Body of pancreas (tissue), 4 donors: ENCODE results near the gene L3MBTL2. TPM values are rescaled to one million over a fixed set of nuclear protein-coding genes. Genes with fewer than 3 reads are reported as not detected.

Source experiments
- ATAC-seq: fragments of 150-250 bp; one replicate; pipeline ENCODE4 v1.9.1; 2016
- DNase-seq, 4 donors: peaks; one replicate each; pipeline ENCODE4 v3.0.0-alpha.2; 2019
- H3K27ac ChIP-seq, 4 donors: fragments of 200-600 bp; sonication (generic); 1 replicate in 3 of 4; 2 replicates in 1 of 4; pipeline versions ENCODE4 v1.5.1 to v1.6.1; 2016 to 2019; ENCODE audit warnings: mild to moderate bottlenecking in 1 of 4, mixed read lengths in 1 of 4, moderate library complexity in 1 of 4
- H3K27me3 ChIP-seq, 2 donors: fragments of 200-600 bp; sonication (generic); one replicate each; pipeline ENCODE4 v1.6.0; 2016; ENCODE audit warnings: mild to moderate bottlenecking in 1 of 2
- H3K36me3 ChIP-seq, 2 donors: fragments of 200-600 bp; sonication (generic); replicated peaks in 1 of 2; 2 replicates each; pipeline ENCODE4 v1.5.1; 2016; ENCODE audit warnings: low read depth in 2 of 2; ENCODE audit not compliant: insufficient read depth in 1 of 2
- H3K4me1 ChIP-seq: fragments of 200-600 bp; sonication (generic); one replicate; pipeline ENCODE4 v1.6.0; 2016
- H3K4me3 ChIP-seq, 2 donors: fragments of 200-600 bp; sonication (generic); 1 replicate in 1 of 2; 2 replicates in 1 of 2; pipeline ENCODE4 v1.5.1; 2016 to 2019
- H3K9me3 ChIP-seq, 3 donors: fragments of 200-600 bp; sonication (generic); 1 replicate in 2 of 3; 2 replicates in 1 of 3; pipeline ENCODE4 v1.5.1; 2016
- POLR2A ChIP-seq, 3 donors: fragments of 450-650 bp; IDR thresholded peaks; one replicate each; pipeline ENCODE4 v1.6.1; 2016; ENCODE audit warnings: antibody characterized with exemption in 3 of 3, mild to moderate bottlenecking in 2 of 3
- WGBS, 2 donors: methylation state at CpG; one replicate each; pipeline ENCODE4 v1.1.5; 2017; 5-methylcytosine and 5-hydroxymethylcytosine counted together
- intact Hi-C: fragments of 100-400 bp; cut with DNase I; formaldehyde crosslinking; loops from one replicate; pipeline ENCODE4 v1.15.1; 2023
- total RNA-seq, 2 donors: library from RNA; depleted of rRNA; stranded (reverse); fragments of >200 nt; gene quantifications; one replicate each; pipeline ENCODE4 v1.1.0, GENCODE V29; 2016
- TF ChIP-seq, protein P1 (sequence below), 7 experiments: fragments of 450-650 bp in 4 of 7; fragments of 200-600 bp in 3 of 7; sonication (generic) in 3 of 7; IDR thresholded peaks; one replicate each; pipeline ENCODE4 v1.5.1; 2016 to 2019; ENCODE audit warnings: antibody characterized with exemption in 7 of 7

Gene L3MBTL2
- total RNA-seq, 2 donors from 2014 or later = 5.7 to 21.1 TPM

DNA sequence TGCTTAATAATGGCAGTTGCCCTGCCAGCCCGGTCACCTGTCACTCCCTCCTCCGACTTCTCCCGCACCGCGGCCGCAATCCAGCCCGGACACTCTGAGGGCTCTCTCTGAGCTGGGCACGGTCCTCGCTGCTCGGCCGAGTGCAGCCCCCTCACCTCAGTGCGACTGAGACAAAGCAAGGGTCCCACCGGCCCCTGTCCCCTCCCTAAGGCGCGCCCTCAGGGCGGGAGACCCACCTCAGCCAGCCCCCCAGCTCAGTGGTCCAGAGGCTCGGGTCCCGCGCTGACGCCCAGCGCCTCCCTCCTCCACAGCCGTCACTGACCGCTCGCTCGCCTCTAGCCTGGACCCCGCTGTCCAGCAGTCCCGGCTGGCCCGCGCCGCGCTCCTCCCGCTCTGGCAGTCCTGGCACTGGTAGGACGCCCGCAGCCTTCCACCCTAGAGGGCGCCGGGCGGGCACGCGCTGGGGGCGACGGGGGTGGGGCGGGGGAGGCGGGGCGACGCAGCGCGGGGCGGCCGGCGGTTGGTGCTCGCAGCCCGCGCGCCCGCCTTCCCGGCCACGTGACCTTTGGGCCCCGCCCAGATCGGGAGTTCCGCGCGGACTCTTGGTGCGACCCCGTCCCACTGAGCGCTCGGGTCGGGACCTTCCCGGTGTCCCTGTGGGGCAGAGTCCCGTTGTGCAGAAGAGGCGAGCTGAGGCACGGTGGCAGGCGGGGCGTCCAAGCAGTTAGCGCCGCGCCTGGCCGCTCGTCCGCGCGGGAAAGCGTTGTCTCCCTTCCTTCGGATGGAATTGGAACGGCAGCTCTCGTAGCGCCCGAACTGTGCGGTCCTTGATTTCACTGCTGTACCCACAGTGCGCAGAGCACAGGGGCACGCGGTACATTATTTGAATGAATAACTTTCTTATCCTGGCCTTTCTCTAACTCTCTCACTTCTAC lies 7.8 kb upstream of the L3MBTL2 start:
- 0 to 3% methylated on average over 5 to 79 of the region's 91 CpGs for WGBS, 2 donors
- no peaks in the 10 kb centered on the region for H3K27me3 ChIP-seq
- no peaks in the 10 kb centered on the region for H3K36me3 ChIP-seq
- H3K27ac ChIP-seq = peak overlapping the region in 3 of 4 donors; percentile 5 to 35 (median 34)
- H3K4me1 ChIP-seq = peaks cover 16% of the 10 kb centered on the region
- ATAC-seq (peak; percentile 93), DNase-seq (peak; percentile 78 to 86 (median 79))
- TF ChIP-seq, protein P1, sequence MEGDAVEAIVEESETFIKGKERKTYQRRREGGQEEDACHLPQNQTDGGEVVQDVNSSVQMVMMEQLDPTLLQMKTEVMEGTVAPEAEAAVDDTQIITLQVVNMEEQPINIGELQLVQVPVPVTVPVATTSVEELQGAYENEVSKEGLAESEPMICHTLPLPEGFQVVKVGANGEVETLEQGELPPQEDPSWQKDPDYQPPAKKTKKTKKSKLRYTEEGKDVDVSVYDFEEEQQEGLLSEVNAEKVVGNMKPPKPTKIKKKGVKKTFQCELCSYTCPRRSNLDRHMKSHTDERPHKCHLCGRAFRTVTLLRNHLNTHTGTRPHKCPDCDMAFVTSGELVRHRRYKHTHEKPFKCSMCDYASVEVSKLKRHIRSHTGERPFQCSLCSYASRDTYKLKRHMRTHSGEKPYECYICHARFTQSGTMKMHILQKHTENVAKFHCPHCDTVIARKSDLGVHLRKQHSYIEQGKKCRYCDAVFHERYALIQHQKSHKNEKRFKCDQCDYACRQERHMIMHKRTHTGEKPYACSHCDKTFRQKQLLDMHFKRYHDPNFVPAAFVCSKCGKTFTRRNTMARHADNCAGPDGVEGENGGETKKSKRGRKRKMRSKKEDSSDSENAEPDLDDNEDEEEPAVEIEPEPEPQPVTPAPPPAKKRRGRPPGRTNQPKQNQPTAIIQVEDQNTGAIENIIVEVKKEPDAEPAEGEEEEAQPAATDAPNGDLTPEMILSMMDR (IDR thresholded peaks at IDR 0.05) = peak in 2 of 7 experiments; percentile 16 to 43
- peak in 2 of 3 donors; percentile 23 to 24 for TF ChIP-seq POLR2A (IDR thresholded peaks at IDR 0.05)
- intact Hi-C loops = no loop called here
- H3K4me3 ChIP-seq = peak overlapping the region; percentile 31 to 79
- H3K9me3 ChIP-seq = no peaks in the 10 kb centered on the region

DNA sequence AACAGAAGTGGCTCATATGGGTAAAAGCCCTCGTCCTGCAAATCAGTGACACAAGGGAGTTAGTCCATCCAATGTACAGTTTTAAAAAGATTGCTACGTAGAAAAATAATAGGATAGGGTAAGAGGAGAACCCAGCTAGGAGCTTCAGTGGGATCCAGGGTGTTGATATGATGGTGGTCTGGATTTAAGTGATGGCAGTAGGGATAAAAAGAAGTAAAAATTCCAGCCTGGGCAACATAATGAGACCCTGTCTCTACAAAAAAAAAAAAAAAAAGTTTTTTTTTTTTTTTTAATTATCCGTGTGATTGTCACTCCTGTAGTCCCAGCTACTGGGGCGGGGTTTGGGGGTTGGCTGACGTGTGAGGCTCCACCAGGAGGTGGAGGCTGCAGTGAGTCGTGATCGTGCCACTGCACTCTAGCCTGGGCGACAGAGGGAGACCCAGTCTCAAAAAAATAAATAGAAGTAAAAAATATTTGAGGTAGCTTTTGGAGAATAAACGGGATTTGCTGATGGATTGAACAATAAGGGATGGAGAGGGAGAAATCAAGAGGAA lies 7.0 kb upstream of the L3MBTL2 start:
- Histone ChIP-seq H3K4me1 (peaks cover 16% of the 10 kb centered on the region), H3K36me3 (no peaks in the 10 kb centered on the region), H3K4me3 (peak overlapping the region; percentile 24 to 79), H3K27ac (peak overlapping the region in 2 of 4 donors; percentile 34 to 35), H3K9me3 (no peaks in the 10 kb centered on the region), H3K27me3 (no peaks in the 10 kb centered on the region)
- 1% methylated on average over 9 of the region's 9 CpGs for WGBS, 2 donors
- intact Hi-C loops = no loop called here
- TF ChIP-seq, protein P1 (IDR thresholded peaks at IDR 0.05) = peak in 1 of 7 experiments; percentile 9
- no peak for TF ChIP-seq POLR2A (IDR thresholded peaks at IDR 0.05)
- DNase-seq (peak; percentile 32 to 63 (median 42)), ATAC-seq (peak; percentile 30)

DNA sequence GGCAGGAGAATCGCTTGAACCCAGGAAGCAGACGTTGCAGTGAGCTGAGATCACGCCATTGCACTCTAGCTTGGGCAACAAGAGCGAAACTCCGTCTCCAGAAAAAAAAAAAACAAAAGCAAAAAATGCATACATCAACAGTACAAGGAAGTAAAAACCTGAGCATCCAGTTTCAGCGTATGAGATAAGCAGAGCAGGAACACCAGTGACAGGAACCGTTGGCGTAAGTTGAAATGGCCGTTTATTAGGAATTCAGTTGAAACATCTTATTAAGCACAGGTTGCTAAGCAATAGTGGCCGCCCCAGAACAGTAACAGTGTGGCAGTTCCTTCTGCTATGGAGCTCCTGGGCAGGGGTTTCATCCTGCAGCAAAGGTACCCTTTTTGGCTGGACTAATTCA lies 4.0 kb upstream of the L3MBTL2 start:
- H3K4me3 ChIP-seq = no peak overlapping the region
- H3K4me1 ChIP-seq = peaks cover 26% of the 10 kb centered on the region
- H3K9me3 ChIP-seq = no peaks in the 10 kb centered on the region
- 28 to 32% methylated on average over 10 of the region's 10 CpGs for WGBS, 2 donors
- intact Hi-C loops = no loop called here
- ATAC-seq = no peak
- no peaks in the 10 kb centered on the region for H3K36me3 ChIP-seq
- TF ChIP-seq, protein P1 (IDR thresholded peaks at IDR 0.05) = no peak
- no peak for TF ChIP-seq POLR2A (IDR thresholded peaks at IDR 0.05)
- no peaks in the 10 kb centered on the region for H3K27me3 ChIP-seq
- no peak for DNase-seq
- H3K27ac ChIP-seq = no peak overlapping the region

DNA sequence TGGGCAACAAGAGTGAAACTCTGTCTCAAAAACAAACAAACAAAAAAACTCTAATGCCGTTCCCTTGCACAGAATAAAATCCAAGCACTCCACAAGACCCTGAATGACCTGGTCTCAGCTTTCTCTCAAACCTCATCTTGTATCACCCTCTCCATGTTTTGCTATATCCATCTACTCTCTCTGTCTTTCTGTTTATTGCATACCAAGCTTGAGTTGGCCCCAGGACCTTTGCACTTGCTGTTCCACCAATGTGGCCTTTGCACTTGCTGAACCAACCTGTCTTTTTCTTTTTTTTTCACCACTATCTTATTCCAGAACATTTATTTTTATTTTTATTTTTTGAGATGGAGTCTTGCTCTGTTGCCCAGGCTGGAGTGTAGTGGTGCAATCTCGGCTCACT lies 2.0 kb upstream of the L3MBTL2 start:
- no peak for TF ChIP-seq POLR2A (IDR thresholded peaks at IDR 0.05)
- TF ChIP-seq, protein P1 (IDR thresholded peaks at IDR 0.05) = no peak
- ATAC-seq = no peak
- Histone ChIP-seq H3K4me3 (no peak overlapping the region), H3K9me3 (no peaks in the 10 kb centered on the region), H3K36me3 (no peaks in the 10 kb centered on the region), H3K4me1 (peaks cover 19% of the 10 kb centered on the region), H3K27me3 (no peaks in the 10 kb centered on the region), H3K27ac (no peak overlapping the region)
- DNase-seq = no peak
- 78 to 82% methylated on average over 2 of the region's 2 CpGs for WGBS, 2 donors
- intact Hi-C loops = no loop called here
